ENCODE results near the gene ZNF480.

DNA sequence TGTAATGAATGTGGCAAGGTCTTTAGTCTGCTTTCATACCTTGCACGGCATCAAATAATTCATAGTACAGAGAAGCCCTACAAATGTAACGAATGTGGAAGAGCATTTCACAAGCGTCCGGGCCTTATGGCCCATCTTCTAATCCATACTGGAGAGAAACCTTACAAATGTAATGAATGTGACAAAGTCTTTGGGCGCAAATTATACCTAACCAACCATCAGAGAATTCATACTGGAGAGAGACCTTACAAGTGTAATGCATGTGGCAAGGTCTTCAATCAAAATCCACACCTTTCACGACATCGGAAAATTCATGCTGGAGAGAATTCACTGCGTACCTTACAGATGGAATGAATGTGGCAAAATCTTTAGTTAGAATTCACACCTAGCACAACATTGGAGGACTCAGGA lies 69.5 kb downstream of the ZNF480 start:
- TF ChIP-seq, protein P1, sequence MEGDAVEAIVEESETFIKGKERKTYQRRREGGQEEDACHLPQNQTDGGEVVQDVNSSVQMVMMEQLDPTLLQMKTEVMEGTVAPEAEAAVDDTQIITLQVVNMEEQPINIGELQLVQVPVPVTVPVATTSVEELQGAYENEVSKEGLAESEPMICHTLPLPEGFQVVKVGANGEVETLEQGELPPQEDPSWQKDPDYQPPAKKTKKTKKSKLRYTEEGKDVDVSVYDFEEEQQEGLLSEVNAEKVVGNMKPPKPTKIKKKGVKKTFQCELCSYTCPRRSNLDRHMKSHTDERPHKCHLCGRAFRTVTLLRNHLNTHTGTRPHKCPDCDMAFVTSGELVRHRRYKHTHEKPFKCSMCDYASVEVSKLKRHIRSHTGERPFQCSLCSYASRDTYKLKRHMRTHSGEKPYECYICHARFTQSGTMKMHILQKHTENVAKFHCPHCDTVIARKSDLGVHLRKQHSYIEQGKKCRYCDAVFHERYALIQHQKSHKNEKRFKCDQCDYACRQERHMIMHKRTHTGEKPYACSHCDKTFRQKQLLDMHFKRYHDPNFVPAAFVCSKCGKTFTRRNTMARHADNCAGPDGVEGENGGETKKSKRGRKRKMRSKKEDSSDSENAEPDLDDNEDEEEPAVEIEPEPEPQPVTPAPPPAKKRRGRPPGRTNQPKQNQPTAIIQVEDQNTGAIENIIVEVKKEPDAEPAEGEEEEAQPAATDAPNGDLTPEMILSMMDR (IDR thresholded peaks at IDR 0.05; ENCODE audit: borderline replicate concordance, extremely low read depth, low read length, poor library complexity, severe bottlenecking) = no peak
- TF ChIP-seq EZH2 (IDR thresholded peaks at IDR 0.05; ENCODE audit: borderline replicate concordance, low read depth, low read length, severe bottlenecking) = no peak

Data from DND-41 (cell line).